ENCODE data around the gene BABAM2.

Gene BABAM2

DNA sequence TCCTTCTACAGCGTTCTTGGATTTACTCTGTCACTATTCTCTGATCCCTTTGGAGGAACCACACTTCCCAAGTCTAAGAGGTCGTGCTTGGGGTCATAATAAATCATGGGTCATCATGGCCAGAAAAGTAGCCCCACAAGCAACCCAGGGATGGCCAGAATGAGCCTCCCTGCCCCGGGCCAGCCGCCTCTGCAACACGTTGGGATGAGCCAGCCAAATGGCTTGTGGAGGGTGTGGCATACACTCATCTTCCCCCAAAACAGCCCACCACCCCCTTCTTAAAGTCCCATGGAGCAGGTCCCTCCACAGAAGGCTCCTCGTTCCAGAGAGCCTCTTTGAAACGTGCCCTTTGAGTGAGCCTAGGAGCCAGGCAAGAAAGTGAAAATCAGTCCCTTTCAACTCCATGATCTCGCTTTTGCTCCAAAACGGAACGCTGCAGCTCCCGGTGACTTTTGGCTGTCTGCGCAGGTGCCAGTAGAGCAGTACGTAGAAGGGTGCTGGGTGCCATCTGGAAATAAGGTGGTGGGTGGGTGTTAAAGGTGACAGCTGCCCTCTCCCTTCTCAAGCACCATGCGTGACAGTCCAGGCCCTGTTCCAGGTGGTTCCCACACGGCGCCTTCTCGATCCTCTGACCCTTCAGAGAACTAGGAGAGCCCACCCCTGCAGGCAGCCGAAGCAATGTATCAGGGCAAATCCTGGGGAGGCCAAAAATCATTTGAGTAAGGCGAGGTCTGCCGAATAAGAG lies 453.6 kb downstream of the BABAM2 start:
- H3K4me2 ChIP-seq (ENCODE audit: low read length) = no peak overlapping the region
- H3K4me3 ChIP-seq (ENCODE audit: low read depth, low read length) = no peak overlapping the region
- H3K79me2 ChIP-seq = no peaks in the 10 kb centered on the region
- H2AFZ ChIP-seq = no peak overlapping the region
- H3K9ac ChIP-seq = no peak overlapping the region
- H3K27ac ChIP-seq = no peak overlapping the region
- H3K9me3 ChIP-seq (ENCODE audit: control insufficient read depth, low read length) = no peaks in the 10 kb centered on the region
- H3K4me1 ChIP-seq = no peaks in the 10 kb centered on the region
- no peaks in the 10 kb centered on the region for H3K36me3 ChIP-seq (ENCODE audit: control insufficient read depth, insufficient read depth, low read length)
- TF ChIP-seq, protein P1, sequence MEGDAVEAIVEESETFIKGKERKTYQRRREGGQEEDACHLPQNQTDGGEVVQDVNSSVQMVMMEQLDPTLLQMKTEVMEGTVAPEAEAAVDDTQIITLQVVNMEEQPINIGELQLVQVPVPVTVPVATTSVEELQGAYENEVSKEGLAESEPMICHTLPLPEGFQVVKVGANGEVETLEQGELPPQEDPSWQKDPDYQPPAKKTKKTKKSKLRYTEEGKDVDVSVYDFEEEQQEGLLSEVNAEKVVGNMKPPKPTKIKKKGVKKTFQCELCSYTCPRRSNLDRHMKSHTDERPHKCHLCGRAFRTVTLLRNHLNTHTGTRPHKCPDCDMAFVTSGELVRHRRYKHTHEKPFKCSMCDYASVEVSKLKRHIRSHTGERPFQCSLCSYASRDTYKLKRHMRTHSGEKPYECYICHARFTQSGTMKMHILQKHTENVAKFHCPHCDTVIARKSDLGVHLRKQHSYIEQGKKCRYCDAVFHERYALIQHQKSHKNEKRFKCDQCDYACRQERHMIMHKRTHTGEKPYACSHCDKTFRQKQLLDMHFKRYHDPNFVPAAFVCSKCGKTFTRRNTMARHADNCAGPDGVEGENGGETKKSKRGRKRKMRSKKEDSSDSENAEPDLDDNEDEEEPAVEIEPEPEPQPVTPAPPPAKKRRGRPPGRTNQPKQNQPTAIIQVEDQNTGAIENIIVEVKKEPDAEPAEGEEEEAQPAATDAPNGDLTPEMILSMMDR (IDR thresholded peaks at IDR 0.05) = no peak
- no peaks in the 10 kb centered on the region for H3K27me3 ChIP-seq (ENCODE audit: control insufficient read depth, insufficient read depth, low read length)

DNA sequence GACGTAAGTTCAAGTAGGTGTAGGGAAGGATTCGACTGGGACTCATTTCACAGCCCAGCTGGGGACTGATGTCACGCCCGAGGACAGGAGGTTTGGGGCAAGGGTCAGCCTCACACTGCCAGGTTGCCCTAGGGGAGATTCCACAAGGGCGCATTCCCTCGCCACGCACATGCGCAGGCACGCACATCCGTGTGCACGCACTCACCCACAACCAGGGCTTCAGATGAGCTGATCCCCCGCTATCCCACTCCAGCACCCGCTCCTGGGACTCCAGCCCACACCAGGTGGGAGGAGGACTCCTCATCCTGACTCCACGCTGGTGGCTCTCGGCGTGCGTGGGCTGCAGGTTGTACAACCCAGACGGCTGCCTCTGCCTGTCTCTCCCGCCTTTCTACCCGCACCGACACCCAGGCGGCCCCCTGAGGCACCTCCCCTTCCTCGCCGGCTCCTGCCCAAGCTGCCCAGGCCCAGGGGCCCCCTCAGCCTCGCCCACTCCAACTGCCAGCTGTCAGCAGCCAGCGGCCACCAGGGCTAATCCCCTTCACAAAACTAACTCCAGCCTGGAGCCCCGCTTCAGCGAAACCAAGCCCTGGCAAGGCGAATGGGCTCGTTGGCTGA lies 454.3 kb downstream of the BABAM2 start:
- Histone ChIP-seq H3K27me3 (ENCODE audit: control insufficient read depth, insufficient read depth, low read length) (no peaks in the 10 kb centered on the region), H3K4me1 (no peaks in the 10 kb centered on the region), H3K79me2 (no peaks in the 10 kb centered on the region), H2AFZ (no peak overlapping the region), H3K9ac (no peak overlapping the region), H3K4me3 (ENCODE audit: low read depth, low read length) (no peak overlapping the region), H3K9me3 (ENCODE audit: control insufficient read depth, low read length) (no peaks in the 10 kb centered on the region), H3K36me3 (ENCODE audit: control insufficient read depth, insufficient read depth, low read length) (no peaks in the 10 kb centered on the region), H3K27ac (no peak overlapping the region), H3K4me2 (ENCODE audit: low read length) (no peak overlapping the region)
- TF ChIP-seq, protein P1 (IDR thresholded peaks at IDR 0.05) = no peak

DNA sequence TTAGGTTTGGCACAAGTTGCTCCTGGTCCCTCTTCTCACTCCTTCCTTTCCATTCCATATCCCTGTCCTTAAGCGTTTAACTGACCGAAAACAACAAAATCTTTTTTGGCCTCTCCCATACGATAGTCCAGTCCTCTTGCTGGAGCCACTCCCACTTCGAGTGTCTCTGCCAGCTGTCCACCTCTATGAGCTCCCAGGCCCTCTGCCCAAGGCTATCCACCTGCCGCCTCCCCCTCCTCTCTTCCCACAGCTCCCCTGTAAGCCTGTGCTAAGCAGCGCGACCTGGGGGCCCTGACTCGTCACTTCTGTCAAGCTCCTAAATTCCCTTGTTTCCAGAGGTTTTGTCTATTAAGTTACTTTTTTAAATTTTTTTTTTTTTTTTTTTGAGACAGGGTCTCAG lies 455.1 kb downstream of the BABAM2 start:
- H3K9ac ChIP-seq = no peak overlapping the region
- no peak overlapping the region for H2AFZ ChIP-seq
- TF ChIP-seq, protein P1 (IDR thresholded peaks at IDR 0.05) = no peak
- H3K79me2 ChIP-seq = no peaks in the 10 kb centered on the region
- no peaks in the 10 kb centered on the region for H3K36me3 ChIP-seq (ENCODE audit: control insufficient read depth, insufficient read depth, low read length)
- H3K27ac ChIP-seq = no peak overlapping the region
- no peaks in the 10 kb centered on the region for H3K27me3 ChIP-seq (ENCODE audit: control insufficient read depth, insufficient read depth, low read length)
- H3K9me3 ChIP-seq (ENCODE audit: control insufficient read depth, low read length) = no peaks in the 10 kb centered on the region
- H3K4me2 ChIP-seq (ENCODE audit: low read length) = no peak overlapping the region
- no peaks in the 10 kb centered on the region for H3K4me1 ChIP-seq
- no peak overlapping the region for H3K4me3 ChIP-seq (ENCODE audit: low read depth, low read length)

DNA sequence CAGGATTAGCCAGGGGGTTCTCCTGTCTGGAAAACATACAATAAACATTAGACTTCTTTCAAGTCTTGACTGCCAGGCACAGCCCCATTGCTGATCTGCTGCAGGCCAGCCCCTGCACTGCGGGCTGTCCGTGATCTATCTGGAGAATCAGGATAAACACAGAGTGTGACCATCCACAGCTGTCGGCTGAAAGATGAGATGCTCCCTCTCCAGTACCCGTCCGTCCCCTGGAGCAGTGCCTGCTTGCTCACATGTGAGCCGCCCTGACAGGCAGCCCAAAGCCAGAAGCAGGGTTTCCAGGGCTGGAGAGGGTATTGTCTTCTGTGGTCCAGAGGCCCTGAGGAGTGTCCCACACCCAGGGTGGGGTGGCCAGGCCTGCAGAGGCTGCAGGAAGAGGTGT lies 456.1 kb downstream of the BABAM2 start:
- no peaks in the 10 kb centered on the region for H3K27me3 ChIP-seq (ENCODE audit: control insufficient read depth, insufficient read depth, low read length)
- H3K9ac ChIP-seq = no peak overlapping the region

More for the DNA sequence above, 456.1 kb downstream of the BABAM2 start:
- no peak overlapping the region for H3K4me3 ChIP-seq (ENCODE audit: low read depth, low read length)
- no peaks in the 10 kb centered on the region for H3K9me3 ChIP-seq (ENCODE audit: control insufficient read depth, low read length)
- no peak overlapping the region for H3K4me2 ChIP-seq (ENCODE audit: low read length)
- H3K36me3 ChIP-seq (ENCODE audit: control insufficient read depth, insufficient read depth, low read length) = no peaks in the 10 kb centered on the region
- peak overlapping the region; percentile 34 for H2AFZ ChIP-seq
- H3K79me2 ChIP-seq = no peaks in the 10 kb centered on the region
- H3K27ac ChIP-seq = no peak overlapping the region
- H3K4me1 ChIP-seq = no peaks in the 10 kb centered on the region
- TF ChIP-seq, protein P1 (IDR thresholded peaks at IDR 0.05) = no peak

All from parathyroid adenoma (tissue), 2 donors.